ENCODE data around the gene LHPP.
"Not testable (repeated sequence)": the region's sequence is repeated elsewhere in the genome, so short reads cannot be mapped to it uniquely, and the experiment has no call there.

The LHPP gene

DNA sequence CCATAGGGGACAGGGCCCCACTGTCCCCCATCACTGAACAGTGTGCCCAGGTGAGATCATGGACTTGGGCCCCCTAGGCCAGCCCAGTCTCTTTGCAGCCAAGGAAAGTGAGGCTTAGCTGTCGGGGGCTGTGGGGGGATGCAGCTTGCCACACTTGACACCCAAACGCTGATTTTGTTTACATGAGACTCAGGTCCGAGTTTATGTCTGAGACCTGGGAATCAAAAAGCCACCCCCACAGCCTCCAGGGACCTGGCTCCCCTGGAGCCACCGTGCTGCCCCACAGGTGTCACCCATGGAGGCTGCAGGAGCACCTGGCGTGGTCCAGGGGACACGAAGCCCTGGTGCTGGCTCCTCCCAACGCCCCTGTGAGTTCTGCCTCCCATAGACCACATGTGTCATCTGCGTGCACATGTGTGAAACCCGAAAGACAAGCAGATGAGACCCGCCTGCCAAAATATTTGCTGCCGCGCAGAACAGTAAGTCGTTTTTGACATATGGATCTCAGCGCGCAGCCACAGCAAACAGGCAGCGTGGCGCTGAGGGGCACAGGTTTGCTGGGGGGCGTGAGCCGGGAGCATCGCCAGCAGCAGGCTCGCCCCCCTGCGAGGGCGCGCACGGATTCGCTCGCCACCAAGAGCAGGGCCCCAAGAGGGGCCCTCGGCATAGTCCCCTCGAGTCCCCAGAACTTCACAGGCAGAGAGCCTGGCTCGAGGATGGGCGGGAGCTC is 112.3 kb downstream of the LHPP start:
- DNase-seq (ENCODE audit: low read depth) = no peak

DNA sequence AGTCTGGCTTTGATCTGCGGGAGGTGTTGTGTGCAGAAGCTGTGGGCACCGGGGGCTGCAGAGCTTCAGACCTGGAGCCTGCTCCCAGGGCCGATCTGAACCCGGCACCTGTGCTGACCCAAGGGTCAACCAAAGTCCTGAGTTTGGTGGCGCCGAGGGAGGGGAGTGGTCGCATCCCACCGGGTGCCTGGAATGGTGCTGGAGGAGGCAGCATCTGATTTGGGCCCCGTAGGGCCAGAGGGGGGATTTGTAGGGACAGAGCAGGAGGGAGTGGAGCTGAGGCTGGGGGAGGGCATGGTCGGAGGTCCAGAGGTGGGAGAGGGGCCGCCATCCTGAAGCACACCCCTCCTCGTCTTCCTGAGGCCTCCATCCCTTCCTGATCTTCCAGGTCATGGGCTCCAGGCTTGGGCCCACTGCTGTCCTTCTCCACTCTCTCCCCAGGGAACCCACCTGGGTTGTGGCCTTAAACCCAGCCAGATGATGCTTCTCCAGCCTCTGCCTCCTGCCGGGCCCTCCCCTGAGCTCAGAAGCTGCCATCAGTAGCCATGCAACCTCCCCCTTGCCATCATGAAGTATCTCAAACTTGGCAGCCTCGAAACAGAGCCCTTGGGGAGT is 112.9 kb downstream of the LHPP start:
- DNase-seq (ENCODE audit: low read depth) = no peak

DNA sequence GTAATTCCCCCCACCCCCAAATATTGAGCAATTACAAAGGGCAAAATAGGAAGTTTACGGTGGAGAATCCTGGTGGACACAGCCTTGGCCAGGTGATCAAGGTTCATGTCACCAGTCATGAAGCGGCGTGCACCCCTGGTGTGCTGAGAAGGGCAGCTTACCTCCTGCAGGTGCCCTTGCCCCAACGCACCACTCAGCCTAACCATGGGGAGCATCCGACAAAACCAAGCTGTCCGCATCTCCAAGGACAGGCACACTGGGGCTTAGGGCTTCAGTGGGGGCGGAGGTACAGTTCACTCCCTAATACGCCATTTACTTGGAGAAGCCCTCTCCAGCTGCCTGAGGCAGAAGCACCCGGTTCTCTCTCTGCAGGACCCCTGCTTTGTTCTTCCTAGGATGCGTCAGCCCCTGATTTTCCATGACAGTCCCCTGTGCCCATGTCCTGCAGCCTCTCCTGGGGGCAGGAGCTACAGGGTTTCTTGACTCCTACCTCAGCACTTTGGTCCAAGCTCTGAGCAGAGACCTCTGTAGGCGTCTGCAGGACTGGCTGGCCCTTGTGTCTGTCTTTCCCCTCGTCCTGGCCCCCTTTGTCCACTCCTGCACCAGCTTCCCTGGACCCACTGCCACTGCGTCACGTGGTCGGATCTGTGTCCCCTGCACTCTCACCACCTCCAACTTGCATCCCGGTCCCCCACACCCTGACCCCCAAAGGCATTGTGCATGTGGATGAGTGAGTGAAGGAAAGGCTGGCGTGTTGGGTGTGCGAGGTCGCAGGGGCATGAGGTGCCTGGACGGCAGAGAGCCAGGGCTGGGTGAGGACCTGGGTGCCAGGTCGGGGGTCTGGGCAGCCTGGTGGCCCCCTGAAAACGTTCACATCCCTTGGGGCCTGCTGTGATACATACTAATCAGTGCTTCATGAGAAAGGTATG is 113.7 kb downstream of the LHPP start:
- no peak for DNase-seq (ENCODE audit: low read depth)

DNA sequence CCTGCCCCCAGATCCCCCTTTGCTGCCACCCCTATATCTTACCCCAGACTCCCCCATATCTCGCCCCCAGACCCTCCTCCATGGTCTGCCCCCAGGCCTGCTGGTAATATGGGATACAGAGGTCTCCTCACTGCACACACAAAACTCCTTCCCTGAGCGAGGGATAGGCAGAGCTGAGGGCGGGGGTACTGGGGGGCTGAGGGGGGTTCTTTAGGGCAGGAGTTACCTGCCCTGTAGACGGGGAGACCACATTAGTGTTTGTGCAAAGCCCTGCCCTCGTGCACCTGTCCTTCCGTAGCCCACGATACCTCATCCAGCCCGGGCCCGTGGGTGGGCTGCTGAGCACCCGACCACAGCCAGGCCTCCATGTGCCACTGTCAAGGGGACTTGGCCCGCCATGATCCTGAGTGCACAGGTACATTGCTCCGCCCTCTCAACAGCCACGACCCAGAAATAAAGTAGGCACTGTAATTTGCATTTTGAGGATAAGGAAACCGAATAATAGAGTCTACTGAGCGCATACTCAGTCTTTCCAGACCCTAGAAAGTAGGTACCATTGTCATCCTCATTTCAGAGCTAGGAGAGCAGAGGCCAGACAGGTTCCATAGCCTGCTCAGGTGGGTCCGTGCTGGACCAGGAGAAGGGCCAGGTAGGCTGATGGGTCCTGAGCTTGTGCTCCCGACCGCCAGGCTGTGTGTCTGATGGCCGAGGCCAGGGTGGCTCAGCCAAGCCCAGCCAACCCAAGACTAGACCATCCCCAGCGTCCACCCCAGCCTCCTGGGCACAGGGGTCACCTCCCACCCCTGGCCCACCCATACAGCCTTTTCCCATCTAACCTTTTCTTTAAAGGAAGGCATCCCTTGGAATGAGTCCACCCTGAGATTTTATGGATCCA is 115.2 kb downstream of the LHPP start:
- no peak for DNase-seq (ENCODE audit: low read depth)

DNA sequence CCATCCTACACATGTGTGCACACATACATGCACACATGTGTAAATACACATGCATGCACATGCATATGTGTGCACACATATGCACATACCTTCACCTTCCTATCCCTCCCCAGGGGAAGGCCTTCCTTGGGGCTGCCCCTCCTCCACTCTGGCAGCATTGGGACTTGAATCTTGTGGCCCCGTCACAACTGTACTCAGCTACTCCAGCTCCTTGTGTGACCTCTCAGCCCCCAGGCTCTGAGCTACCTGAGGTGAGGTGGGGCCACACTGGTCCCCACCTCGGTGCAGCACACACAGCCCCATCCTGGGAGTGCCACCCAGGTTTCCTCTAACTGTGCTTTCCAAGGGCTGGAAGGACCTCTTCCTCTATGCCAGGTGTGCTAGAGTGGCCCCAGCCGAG is 116.0 kb downstream of the LHPP start:
- DNase-seq (ENCODE audit: low read depth) = no peak

DNA sequence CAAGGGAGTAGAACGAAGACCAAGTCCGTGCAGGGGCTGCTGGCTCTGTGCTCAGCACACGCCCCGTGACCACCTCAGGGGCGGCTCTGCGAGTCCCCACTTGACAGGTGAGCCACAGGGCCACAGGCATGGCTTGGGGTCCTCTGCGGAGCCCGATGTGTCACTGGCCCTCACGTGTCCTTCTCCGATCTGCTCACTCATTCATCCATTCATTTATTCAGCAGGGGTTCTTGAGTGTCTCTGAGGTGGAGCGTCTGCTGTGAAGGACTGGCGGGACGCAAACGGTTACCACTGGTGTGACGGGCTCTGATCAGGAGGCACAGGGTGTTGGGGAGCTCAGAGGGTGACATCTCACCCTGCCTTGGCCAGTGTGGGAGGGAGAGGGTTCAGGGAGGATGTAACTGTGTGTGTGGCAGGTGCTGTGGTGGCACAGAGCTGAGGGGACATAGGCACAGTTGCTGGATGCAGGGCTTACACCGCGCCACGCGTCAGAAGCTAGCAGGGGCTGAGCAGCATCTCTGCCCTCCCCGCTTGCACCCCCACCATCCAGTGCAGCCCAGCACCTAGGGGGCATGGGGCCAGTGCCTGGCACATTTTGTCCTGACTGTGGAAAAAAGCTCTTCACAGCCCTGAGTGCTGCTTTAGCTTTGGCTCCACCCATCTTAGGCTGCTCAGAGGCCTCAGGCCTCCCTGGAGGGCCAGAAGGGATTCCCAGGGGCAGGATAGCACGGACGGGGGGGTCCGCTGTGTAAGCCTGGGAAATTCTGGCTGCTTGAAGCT is 116.8 kb downstream of the LHPP start:
- no peak for DNase-seq (ENCODE audit: low read depth)

DNA sequence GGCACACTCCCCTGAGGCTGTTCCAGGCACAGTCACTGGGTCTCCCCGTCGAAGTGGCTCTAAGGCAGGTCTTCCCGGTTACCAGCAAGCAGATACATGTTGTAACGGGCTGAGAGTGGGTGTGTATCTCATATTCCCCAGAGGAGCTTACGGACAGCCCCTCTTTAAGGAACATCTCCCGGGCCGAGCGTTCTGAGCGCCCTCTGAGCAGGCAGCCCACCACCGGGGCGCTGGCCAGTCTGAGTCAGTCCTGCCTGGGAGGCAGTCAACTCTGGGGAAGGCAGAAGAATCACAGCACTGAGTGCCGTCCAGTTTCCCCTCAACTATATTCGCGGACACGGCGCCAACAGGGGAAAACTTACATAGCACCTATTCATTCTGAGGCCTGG is 117.4 kb downstream of the LHPP start:
- no peak for DNase-seq (ENCODE audit: low read depth)

DNA sequence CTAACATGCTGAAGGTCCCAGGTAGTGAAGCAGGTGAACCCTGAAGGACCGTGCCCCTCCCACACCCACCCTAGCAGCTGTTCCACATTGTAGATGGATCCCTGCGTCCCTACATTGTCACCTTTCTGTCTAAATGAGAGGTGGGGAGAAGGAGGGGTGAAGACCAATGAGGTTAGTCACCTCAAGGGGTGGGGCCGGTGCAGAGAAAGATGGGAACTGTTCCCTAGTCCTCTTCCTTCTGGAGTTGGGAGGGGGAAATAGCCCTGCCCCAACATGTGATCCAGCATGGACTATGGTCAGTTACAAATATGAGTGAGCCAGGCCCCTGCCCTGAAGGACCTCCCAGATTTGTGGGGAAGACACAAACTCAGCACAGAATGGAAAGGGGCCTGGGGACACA is 124.5 kb downstream of the LHPP start:
- DNase-seq (ENCODE audit: low read depth) = no peak

DNA sequence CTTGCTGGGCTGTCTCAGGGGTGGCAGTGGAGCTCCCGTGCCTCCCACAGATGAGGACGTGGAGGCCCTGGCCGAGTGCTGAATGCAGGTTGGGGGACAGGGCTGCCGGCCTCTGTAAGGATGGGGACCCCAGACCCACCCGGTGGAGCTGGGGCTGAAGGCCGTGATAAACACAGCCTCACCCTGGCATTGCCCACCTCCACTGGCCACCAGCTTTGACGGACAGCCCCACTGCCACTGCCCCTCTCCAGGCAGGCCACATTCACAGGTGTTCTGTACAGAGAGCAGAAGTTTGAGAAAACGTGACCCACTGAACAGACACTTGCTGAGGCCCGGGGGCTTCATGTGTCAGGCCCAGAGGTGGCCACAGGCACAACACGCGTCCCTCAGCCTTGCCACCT is 126.2 kb downstream of the LHPP start:
- no peak for DNase-seq (ENCODE audit: low read depth)

DNA sequence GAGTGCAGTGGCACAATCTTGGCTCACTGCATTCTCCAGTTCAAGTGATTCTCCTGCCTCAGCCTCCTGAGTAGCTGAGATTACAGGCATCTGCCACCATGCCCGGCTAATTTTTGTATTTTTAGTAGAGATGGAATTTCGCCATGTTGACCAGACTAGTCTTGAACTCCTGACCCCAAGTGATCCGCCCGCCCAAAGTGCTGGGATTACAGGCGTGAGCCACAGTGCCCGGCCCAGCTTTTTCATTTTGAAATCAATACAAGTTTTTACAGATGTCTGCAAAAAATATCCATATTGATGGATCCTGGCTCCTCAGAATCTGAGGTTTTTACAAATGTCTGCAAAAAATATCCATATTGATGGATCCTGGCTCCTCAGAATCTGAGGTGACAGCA is 126.7 kb downstream of the LHPP start:
- not testable (repeated sequence) for DNase-seq (ENCODE audit: low read depth)

DNA sequence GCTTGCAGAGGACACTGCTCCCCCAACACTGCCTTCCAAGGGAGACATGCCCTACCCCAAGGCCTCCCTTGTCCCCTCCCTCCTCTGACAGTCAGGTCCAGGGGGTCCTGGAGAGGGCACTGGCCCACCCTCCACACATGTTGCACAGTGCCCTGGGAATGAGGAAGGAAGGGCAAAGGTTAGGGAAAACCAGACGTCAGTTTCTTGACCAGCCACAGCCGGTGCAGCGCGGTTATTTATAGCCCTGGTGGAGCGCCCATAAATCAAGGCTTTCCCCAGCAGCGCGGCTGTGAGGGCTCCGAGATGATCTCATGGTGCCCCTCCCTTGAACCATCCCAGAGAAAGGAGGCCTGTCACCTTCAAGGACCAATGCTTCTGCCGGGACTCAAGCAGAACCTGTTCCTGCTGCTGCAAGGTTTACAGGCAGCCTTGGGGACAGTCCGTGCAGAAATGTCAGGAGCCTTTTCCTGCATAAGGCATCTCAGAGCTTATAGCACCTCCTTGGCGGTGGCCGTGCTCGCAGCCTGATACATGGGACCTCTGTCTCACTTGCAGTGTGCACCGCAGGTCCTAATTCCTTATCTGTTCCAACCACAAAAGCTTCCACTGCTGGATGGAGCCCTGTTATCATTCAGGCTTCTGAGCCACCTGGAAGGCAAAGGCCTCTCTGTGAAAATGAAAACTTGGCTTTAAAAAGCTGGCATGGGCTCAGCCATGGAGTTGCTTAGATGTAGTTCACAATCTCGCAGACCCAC is 127.3 kb downstream of the LHPP start:
- no peak for DNase-seq (ENCODE audit: low read depth)

DNA sequence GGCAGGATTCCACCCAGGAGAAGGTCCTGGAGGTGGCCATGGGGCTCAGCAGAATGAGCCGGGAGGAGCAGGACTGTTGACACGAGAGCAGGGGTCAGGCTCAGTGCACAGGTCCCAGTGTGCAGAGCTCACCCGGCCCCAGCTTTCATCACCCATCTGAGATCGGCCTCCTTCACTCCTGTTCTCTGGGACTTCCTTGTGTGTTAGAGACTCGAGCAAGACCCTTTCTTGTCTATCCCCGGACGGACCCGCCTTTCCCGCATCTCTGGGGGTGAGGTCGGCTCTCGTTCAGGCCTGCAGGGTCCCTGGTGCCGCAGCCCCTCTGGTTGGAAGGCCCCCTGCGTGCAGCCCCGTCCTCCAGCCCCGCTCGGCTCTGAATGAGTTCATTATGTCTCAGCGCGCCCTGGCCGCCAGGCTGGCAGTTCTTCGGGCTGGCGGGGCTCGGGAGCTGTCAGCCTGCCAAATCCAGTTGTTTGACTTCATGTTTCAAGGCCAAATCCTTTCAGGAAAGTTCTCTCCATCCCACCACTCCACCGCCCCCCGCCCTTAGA is 127.9 kb downstream of the LHPP start:
- DNase-seq (ENCODE audit: low read depth) = no peak

DNA sequence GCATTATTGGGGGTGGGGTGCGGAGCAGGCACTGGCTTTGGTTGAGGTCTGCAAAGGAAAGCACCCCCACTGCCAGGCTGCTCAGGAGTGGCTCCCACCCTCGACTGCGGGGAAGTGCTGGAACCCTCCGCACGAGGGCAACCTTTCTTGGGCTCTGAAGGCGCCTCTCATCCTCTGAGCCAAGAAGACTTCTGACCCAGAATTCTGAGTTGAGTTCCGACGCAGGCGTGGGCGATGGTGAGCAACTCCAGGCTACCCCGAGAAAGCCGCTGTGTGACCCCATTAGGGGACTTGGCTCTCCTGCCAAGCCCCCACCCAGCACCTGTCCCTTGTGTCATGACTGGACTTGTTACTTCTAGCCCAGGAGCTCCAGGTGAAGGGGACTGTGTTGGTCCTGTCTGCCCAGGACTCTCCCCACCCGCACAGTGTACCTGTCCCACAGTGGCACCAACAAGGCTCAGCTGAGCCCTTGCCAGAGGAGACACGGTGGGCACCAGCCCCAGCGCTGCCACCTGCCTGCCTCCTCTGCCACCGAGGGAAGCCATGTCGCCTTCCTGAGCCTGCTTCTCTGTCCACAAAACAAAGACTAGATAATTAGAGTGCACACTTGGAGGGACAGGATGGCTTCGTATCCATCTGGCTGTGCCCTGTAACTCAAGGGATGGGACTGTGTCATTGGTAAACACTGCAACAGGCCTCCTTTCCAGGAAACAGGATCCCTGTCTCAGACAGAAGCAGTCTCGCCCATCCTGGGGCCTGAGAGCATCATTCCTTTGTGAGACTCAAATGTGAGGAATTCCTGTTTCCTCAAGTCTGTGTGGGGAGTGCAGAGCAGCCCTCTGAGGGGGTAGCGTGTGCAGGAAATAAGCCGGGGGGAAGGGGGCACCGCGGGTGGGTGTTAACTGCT is 128.8 kb downstream of the LHPP start:
- DNase-seq (ENCODE audit: low read depth) = no peak

DNA sequence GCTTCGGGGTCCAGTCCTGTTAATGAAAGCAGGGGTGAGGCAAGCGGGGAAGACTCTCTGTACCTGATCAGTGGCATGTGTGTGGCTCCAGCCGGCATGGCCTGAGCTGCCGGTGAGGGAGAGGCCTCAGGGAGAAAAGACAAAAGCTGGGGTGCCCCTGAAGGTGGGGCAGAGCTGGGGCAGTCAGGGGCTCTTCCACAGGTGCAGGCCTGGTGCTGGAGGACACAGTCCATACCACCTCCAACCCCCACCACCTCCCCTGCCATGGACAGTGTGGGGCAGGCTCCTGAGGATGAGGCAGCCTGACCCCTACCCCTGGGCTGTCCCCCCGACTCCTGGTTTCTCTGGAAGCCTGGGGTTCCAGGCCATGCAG is 129.5 kb downstream of the LHPP start:
- DNase-seq (ENCODE audit: low read depth) = no peak

DNA sequence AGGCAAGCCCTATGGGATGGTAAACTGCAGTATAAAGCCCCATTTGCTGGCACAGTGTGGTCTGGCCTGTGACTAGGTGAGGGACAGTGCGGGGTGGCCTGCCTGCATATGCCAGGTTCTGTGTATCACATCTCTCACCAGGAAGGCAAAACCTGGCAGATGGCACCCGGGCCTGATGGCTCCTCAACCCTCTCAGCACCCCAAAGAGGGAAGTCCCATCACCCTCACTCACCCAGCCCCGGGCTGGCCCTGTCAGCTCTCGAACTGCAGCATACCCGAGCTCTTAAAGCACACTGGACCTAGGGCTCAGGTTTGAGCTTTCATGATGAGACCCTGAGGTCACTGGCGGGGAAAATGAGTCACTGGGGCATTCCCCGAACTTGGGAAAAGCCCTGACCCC is 130.5 kb downstream of the LHPP start:
- DNase-seq (ENCODE audit: low read depth) = no peak

DNA sequence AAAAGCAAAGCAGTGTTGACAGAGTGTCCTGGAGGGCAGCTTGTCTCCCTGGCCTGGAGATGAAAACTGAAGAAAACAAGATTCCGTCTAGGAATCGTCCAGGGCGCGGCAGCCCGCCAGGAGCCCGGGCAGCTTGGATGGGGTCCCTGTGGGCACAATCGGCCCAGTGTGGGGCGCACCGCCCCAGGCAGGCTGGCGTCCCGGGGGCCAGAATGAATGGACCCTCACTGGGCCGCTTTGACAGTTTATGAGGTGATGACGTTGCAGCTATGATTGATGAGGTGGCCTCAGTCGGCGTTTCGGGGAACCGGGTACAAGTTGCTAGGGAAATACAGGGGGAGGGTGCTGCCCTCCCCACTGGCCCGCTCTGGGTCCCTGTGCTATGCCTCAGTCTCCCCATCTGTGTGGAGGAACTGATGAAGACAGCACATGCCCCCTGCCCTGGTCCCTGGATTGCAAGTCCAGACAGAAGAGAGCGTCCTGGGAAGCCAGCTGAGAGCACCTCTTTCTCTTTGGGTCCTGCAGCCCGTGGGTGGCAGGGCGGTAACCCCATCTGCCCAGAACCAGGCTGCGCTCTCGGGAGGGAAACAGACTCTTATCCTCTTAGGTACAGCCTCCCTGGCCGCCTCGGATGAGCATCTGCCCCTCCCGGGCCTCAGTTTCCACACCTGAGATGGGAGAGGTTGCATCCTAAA is 131.3 kb downstream of the LHPP start:
- DNase-seq (ENCODE audit: low read depth) = no peak

DNA sequence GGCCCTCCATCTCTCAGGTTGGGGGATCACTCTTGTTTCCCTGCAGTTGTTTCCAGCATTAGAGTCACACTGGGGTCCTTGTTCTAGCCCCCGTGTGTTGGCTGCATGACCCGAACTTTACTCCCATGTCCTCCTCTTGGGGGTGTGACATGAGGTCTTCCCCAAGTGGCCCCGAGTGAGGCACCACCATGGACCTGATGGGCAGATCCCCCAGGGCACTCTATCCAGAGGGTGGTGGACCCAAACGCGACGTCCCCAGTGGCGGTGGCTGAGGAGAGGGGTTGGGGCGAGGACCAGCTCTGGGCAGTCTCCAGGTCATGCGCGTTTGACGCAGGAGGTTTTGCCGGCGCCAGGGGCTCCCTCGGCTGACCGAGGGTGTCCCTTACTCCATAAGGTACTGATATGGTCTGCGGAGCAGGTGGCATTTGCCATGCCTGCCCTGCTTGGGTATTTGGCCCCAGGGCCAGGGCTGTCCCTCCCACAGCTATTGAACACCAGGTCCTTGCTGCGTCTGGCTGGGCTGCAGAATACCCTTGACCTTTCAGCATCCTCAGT is 131.9 kb downstream of the LHPP start:
- DNase-seq (ENCODE audit: low read depth) = no peak

DNA sequence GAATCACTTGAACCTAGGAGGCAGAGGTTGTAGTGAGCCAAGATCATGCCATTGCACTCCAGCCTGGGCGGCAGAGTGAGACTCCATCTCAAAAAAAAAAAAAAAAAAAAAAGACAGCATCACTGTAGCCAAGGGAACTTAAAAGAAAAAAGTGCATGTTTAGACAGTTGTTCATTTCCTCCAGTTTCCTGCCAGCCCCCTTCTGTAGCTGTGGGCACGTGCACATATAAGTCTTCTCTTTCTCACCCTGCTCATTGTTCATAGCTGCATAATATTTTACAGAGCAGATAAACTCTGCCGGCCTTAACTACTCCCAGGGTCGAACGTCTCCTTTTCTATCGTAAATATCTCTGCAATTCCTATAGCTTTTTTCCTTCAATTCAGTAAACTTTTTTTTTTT is 132.6 kb downstream of the LHPP start:
- DNase-seq (ENCODE audit: low read depth) = no peak
